OCI-LY1 (cell line): Measurements from ENCODE around the gene LIMA1.
A peak's percentile ranks its signal among the peaks of the same experiment; 100 is the strongest.

Source experiments
- H2AFZ ChIP-seq: fragments of 200-600 bp; sonication (generic), shearing (Covaris generic); 2 replicates; pipeline ENCODE4 v1.6.0; 2014; ENCODE audit warnings: antibody characterized with exemption, mild to moderate bottlenecking, low read length
- H3F3A ChIP-seq: fragments of 200-600 bp; sonication (generic), shearing (Covaris generic); 2 replicates; pipeline ENCODE4 v1.6.0; 2014; ENCODE audit warnings: mild to moderate bottlenecking, antibody characterized with exemption, low read length, moderate library complexity; ENCODE audit not compliant: insufficient read depth
- H3K27ac ChIP-seq: fragments of 200-600 bp; sonication (generic); 2 replicates; pipeline ENCODE4 v1.5.1; 2014; ENCODE audit warnings: low read length, mixed run types, mild to moderate bottlenecking, low read depth; ENCODE audit not compliant: poor library complexity, severe bottlenecking
- H3K27me3 ChIP-seq: fragments of 200-600 bp; sonication (generic); 2 replicates; pipeline ENCODE4 v1.6.0; 2014; ENCODE audit warnings: antibody characterized with exemption, mild to moderate bottlenecking, low read length, moderate library complexity; ENCODE audit not compliant: insufficient read depth
- H3K36me3 ChIP-seq: fragments of 200-600 bp; sonication (generic); 2 replicates; pipeline ENCODE4 v1.6.1; 2014; ENCODE audit warnings: mild to moderate bottlenecking, antibody characterized with exemption, low read length, moderate library complexity, mixed read lengths; ENCODE audit not compliant: insufficient read depth
- H3K4me1 ChIP-seq: fragments of 200-600 bp; sonication (generic); 2 replicates; pipeline ENCODE4 v1.5.1; 2014; ENCODE audit warnings: mild to moderate bottlenecking, low read length, moderate library complexity; ENCODE audit not compliant: insufficient read depth, severe bottlenecking
- H3K4me2 ChIP-seq: fragments of 200-600 bp; sonication (generic), shearing (Covaris generic); 2 replicates; pipeline ENCODE4 v1.6.1; 2014; ENCODE audit warnings: low read length
- H3K4me3 ChIP-seq: fragments of 200-600 bp; sonication (generic); 2 replicates; pipeline ENCODE4 v1.5.1; 2014; ENCODE audit warnings: low read length, low read depth, mild to moderate bottlenecking, mixed read lengths; ENCODE audit not compliant: poor library complexity, severe bottlenecking
- H3K79me2 ChIP-seq: fragments of 200-600 bp; shearing (Covaris generic); 2 replicates; pipeline ENCODE4 v1.6.1; 2016; ENCODE audit warnings: mixed run types, low read length, mixed read lengths; ENCODE audit not compliant: insufficient read depth
- H3K9ac ChIP-seq: fragments of 200-600 bp; sonication (generic), shearing (Covaris generic); 2 replicates; pipeline ENCODE4 v1.6.1; 2014; ENCODE audit warnings: mild to moderate bottlenecking, low read length, mixed read lengths
- H3K9me2 ChIP-seq: fragments of 200-600 bp; sonication (generic), shearing (Covaris generic); 2 replicates; pipeline ENCODE4 v1.6.1; 2014; ENCODE audit warnings: low read depth, mild to moderate bottlenecking, low read length, mixed read lengths
- H3K9me3 ChIP-seq: fragments of 200-600 bp; shearing (Covaris generic); 2 replicates; pipeline ENCODE4 v1.6.1; 2014; ENCODE audit warnings: low read length, mixed read lengths
- H4K20me1 ChIP-seq: fragments of 200-600 bp; sonication (generic), shearing (Covaris generic); 2 replicates; pipeline ENCODE4 v1.6.0; 2016; ENCODE audit warnings: mild to moderate bottlenecking, low read length; ENCODE audit not compliant: insufficient read depth
- CTCF ChIP-seq: fragments of 200-600 bp; sonication (generic), shearing (Covaris generic); IDR thresholded peaks from 2 replicates; pipeline ENCODE4 v1.5.1; 2017; ENCODE audit warnings: mild to moderate bottlenecking, antibody characterized with exemption, low read length, moderate library complexity, mixed read lengths
- EZH2 ChIP-seq: fragments of 200-600 bp; sonication (generic), shearing (Covaris generic); IDR thresholded peaks from 2 replicates; pipeline ENCODE4 v1.8.0; 2017; ENCODE audit warnings: borderline replicate concordance, mixed run types, mild to moderate bottlenecking, antibody characterized with exemption, low read length, moderate library complexity, mixed read lengths

Gene LIMA1

GRCh38 chr12:50224026-50224692 is 59.2 kb downstream of the LIMA1 start:
- peaks cover 29% of the 10 kb centered on the region for H3K4me1 ChIP-seq
- TF ChIP-seq EZH2 = no peak
- TF ChIP-seq CTCF = no peak
- H3K9me2 ChIP-seq = no peaks in the 10 kb centered on the region
- H3K27ac ChIP-seq = no peak overlapping the region
- H2AFZ ChIP-seq = no peak overlapping the region
- no peak overlapping the region for H3K4me2 ChIP-seq
- no peaks in the 10 kb centered on the region for H3K9me3 ChIP-seq
- H3K79me2 ChIP-seq = no peaks in the 10 kb centered on the region
- no peaks in the 10 kb centered on the region for H3K27me3 ChIP-seq
- H3K9ac ChIP-seq = no peak overlapping the region
- no peak overlapping the region for H3K4me3 ChIP-seq
- no peaks in the 10 kb centered on the region for H3F3A ChIP-seq
- no peaks in the 10 kb centered on the region for H3K36me3 ChIP-seq
- H4K20me1 ChIP-seq = no peaks in the 10 kb centered on the region

GRCh38 chr12:50222275-50222783 is 61.0 kb downstream of the LIMA1 start:
- no peaks in the 10 kb centered on the region for H3F3A ChIP-seq
- H3K79me2 ChIP-seq = no peaks in the 10 kb centered on the region
- peaks cover 29% of the 10 kb centered on the region for H3K4me1 ChIP-seq
- no peak for TF ChIP-seq CTCF
- TF ChIP-seq EZH2 = no peak
- peak overlapping the region; percentile 53 for H3K4me3 ChIP-seq
- H3K4me2 ChIP-seq = peak overlapping the region; percentile 66
- peak overlapping the region; percentile 75 for H3K27ac ChIP-seq
- H3K36me3 ChIP-seq = no peaks in the 10 kb centered on the region
- no peaks in the 10 kb centered on the region for H3K27me3 ChIP-seq
- peak overlapping the region; percentile 35; the same call in 1 of the 2 replicates for H2AFZ ChIP-seq
- no peaks in the 10 kb centered on the region for H3K9me3 ChIP-seq
- peak overlapping the region; percentile 51; the same call in 1 of the 2 replicates for H3K9ac ChIP-seq
- H3K9me2 ChIP-seq = no peaks in the 10 kb centered on the region
- H4K20me1 ChIP-seq = no peaks in the 10 kb centered on the region

GRCh38 chr12:50221228-50222008 is 61.9 kb downstream of the LIMA1 start:
- Histone ChIP-seq H3F3A (no peaks in the 10 kb centered on the region), H3K36me3 (no peaks in the 10 kb centered on the region), H3K79me2 (no peaks in the 10 kb centered on the region), H3K27me3 (no peaks in the 10 kb centered on the region), H3K9me3 (no peaks in the 10 kb centered on the region), H3K9me2 (no peaks in the 10 kb centered on the region), H4K20me1 (no peaks in the 10 kb centered on the region), H2AFZ (no peak overlapping the region), H3K4me1 (peaks cover 29% of the 10 kb centered on the region), H3K4me2 (peak overlapping the region; percentile 66), H3K27ac (peak overlapping the region; percentile 75), H3K9ac (peak overlapping the region; percentile 51; the same call in 1 of the 2 replicates), H3K4me3 (peak overlapping the region; percentile 53)
- no peak for TF ChIP-seq EZH2
- no peak for TF ChIP-seq CTCF
